Tibial nerve (tissue), 4 donors: ENCODE data around the gene TESMIN. TPM values are rescaled to one million over a fixed set of nuclear protein-coding genes. Genes with fewer than 3 reads are reported as not detected.

Experiments used
- DNase-seq, 2 donors: peaks; one replicate each; pipeline ENCODE4 v3.0.0-alpha.2; 2019; ENCODE audit warnings: low spot score in 2 of 2
- H3K27ac ChIP-seq, 4 donors: fragments of 200-600 bp; sonication (generic) in 3 of 4; one replicate each; pipeline ENCODE4 v1.5.1; 2017 to 2019; ENCODE audit warnings: mild to moderate bottlenecking in 1 of 4
- H3K27me3 ChIP-seq, 2 donors: fragments of 200-600 bp; sonication (generic) in 1 of 2; one replicate each; pipeline versions ENCODE4 v1.5.1 to v1.6.0; 2017 to 2019
- H3K36me3 ChIP-seq, 3 donors: fragments of 200-600 bp; sonication (generic); one replicate each; pipeline ENCODE4 v1.5.1; 2018 to 2019
- H3K4me1 ChIP-seq, 4 donors: fragments of 200-600 bp; sonication (generic) in 3 of 4; one replicate each; pipeline ENCODE4 v1.5.1; 2017 to 2019
- H3K4me3 ChIP-seq, 4 donors: fragments of 200-600 bp; sonication (generic) in 3 of 4; one replicate each; pipeline ENCODE4 v1.5.1; 2017 to 2019; ENCODE audit warnings: mild to moderate bottlenecking in 1 of 4, moderate library complexity in 1 of 4
- H3K9me3 ChIP-seq, 4 donors: fragments of 200-600 bp; sonication (generic) in 3 of 4; one replicate each; pipeline ENCODE4 v1.5.1; 2017 to 2019
- EP300 ChIP-seq, 2 donors: sonication (generic); formaldehyde crosslinking; IDR thresholded peaks; one replicate each; pipeline ENCODE4 v1.6.1; 2017; ENCODE audit warnings: antibody characterized with exemption in 2 of 2, mild to moderate bottlenecking in 1 of 2
- POLR2A ChIP-seq, 2 donors: fragments of 450-650 bp; IDR thresholded peaks; one replicate each; pipeline ENCODE4 v1.6.1; 2017; ENCODE audit warnings: antibody characterized with exemption in 2 of 2, mild to moderate bottlenecking in 2 of 2, moderate library complexity in 2 of 2
- WGBS, 2 donors: methylation state at CpG; one replicate each; pipeline ENCODE4 v1.1.5; 2018; 5-methylcytosine and 5-hydroxymethylcytosine counted together
- total RNA-seq, 4 donors: library from RNA; depleted of rRNA; stranded (reverse); fragments of >200 nt; gene quantifications; one replicate each; pipeline ENCODE4 v1.1.0, GENCODE V29; 2016
- TF ChIP-seq, protein P1 (sequence below), 5 experiments: fragments of 200-600 bp in 3 of 5; fragments of 450-650 bp in 2 of 5; sonication (generic) in 3 of 5; IDR thresholded peaks; one replicate each; pipeline ENCODE4 v1.5.1; 2016 to 2019; ENCODE audit warnings: antibody characterized with exemption in 5 of 5, mild to moderate bottlenecking in 3 of 5, moderate library complexity in 2 of 5

The TESMIN gene
- total RNA-seq, 4 donors from 2014 or later, result 0.42 TPM; not detected in 3

DNA sequence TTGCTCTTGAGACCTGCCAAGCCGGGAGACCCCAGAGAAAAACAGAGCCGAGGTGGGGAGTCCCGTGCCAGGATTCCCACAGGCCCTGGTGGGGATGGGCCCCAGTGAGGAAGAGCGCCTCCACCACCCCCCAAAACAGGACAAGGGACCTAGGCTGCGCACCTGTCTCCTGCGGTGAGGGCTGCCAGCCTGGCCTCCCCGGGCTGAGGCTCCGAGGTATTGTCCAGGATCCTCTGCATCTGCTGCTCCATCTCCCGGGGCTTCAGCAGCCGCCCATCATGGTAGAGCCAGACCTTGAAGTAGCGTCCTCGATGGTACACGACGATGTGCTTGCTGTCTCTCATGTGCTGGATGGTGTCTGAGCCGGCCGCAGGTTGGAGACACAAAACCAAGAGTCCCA lies 33.3 kb upstream of the TESMIN start:
- Histone ChIP-seq H3K4me3 (no peak overlapping the region), H3K36me3 (peaks cover 0 to 96% (median 15%) of the 10 kb centered on the region in 3 donors), H3K4me1 (no peaks in the 10 kb centered on the region), H3K27me3 (no peaks in the 10 kb centered on the region), H3K27ac (no peak overlapping the region), H3K9me3 (no peaks in the 10 kb centered on the region)
- TF ChIP-seq, protein P1, sequence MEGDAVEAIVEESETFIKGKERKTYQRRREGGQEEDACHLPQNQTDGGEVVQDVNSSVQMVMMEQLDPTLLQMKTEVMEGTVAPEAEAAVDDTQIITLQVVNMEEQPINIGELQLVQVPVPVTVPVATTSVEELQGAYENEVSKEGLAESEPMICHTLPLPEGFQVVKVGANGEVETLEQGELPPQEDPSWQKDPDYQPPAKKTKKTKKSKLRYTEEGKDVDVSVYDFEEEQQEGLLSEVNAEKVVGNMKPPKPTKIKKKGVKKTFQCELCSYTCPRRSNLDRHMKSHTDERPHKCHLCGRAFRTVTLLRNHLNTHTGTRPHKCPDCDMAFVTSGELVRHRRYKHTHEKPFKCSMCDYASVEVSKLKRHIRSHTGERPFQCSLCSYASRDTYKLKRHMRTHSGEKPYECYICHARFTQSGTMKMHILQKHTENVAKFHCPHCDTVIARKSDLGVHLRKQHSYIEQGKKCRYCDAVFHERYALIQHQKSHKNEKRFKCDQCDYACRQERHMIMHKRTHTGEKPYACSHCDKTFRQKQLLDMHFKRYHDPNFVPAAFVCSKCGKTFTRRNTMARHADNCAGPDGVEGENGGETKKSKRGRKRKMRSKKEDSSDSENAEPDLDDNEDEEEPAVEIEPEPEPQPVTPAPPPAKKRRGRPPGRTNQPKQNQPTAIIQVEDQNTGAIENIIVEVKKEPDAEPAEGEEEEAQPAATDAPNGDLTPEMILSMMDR (IDR thresholded peaks at IDR 0.05), result no peak
- TF ChIP-seq EP300 (IDR thresholded peaks at IDR 0.05) (no peak), POLR2A (IDR thresholded peaks at IDR 0.05) (no peak)
- WGBS, 2 donors, result 88 to 93% methylated on average over 16 of the region's 16 CpGs
- no peak for DNase-seq

DNA sequence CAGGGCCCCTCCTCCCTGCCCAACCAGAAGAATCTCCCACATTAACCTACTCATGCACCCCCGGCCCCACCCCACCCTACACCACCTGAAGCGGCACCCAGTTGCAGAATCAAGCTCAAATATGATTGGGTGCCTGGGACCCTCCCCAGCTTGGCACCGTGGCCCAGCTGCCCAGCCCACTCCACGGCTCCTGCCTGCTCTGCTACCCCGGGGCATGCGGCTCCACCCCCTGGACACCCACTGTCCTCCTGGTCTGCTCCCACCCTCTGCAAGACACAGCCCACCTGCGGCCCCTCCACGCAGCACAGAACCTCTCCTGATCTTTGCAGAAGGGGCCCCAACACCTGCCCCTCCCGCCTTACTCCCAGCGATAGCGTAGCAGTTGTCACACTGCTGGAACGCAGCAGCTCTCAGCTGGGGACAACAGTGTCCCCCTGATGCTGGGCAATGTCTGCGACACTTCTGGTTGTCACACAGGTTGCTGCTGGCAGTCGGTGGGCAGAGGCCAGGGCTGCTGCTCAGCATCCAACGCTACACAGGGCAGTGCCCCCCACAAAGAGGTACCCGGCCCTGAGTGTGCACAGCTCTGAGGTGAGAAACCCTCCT lies 32.0 kb upstream of the TESMIN start:
- no peak for DNase-seq
- TF ChIP-seq POLR2A (IDR thresholded peaks at IDR 0.05), result no peak
- TF ChIP-seq EP300 (IDR thresholded peaks at IDR 0.05), result no peak
- TF ChIP-seq, protein P1 (IDR thresholded peaks at IDR 0.05), result no peak
- 92 to 93% methylated on average over 10 to 16 of the region's 16 CpGs for WGBS, 2 donors
- no peak overlapping the region for H3K27ac ChIP-seq
- H3K9me3 ChIP-seq, result no peaks in the 10 kb centered on the region
- H3K36me3 ChIP-seq, result peaks cover 0 to 99% (median 17%) of the 10 kb centered on the region in 3 donors
- H3K27me3 ChIP-seq, result no peaks in the 10 kb centered on the region
- H3K4me3 ChIP-seq, result no peak overlapping the region
- H3K4me1 ChIP-seq, result no peaks in the 10 kb centered on the region

DNA sequence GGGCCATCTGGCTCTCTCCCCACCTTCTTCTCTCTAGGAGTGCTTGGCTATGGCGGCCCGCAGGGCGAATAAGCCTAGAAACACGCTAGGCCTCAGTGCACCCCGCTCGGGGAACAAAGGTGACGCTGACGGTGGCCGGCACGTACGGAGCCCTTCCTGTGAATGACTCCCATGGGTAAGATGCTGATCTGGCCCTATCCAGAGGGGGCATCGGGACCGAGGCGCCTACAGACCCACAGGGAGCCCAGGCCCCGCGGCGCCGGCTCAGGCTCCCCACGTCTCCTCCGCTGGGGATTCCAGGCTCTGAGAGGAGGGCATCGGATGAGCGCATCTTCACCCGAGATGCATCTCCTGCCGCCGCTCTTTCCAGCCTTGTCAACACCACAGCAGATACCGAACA lies 31.4 kb upstream of the TESMIN start:
- Histone ChIP-seq H3K4me3 (no peak overlapping the region), H3K27ac (no peak overlapping the region), H3K9me3 (no peaks in the 10 kb centered on the region), H3K36me3 (peaks cover 0 to 99% (median 22%) of the 10 kb centered on the region in 3 donors), H3K4me1 (no peaks in the 10 kb centered on the region), H3K27me3 (no peaks in the 10 kb centered on the region)
- 93 to 95% methylated on average over 26 of the region's 26 CpGs for WGBS, 2 donors
- TF ChIP-seq POLR2A (IDR thresholded peaks at IDR 0.05), result no peak
- TF ChIP-seq, protein P1 (IDR thresholded peaks at IDR 0.05), result no peak
- TF ChIP-seq EP300 (IDR thresholded peaks at IDR 0.05), result no peak
- DNase-seq, result no peak

DNA sequence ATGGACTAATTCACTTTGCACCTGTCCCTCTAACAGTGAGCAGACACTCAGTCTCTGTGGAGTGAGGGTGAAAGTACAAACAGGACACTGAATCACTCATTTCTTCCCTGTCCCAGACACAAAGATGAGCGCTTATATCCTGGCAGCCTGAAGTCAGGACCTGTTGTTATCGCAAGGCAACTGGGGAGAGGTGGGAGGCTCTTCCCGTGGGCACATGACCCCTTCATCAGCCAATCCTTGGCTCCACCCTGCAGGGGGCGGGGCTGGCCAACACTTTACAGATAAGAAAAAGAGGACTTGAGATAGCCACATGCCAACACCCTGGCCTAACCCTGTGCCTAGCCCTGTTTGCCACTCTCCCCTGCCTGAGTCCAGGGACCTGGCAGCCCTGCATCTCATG lies 29.5 kb upstream of the TESMIN start:
- no peak for DNase-seq
- WGBS, 2 donors, result 45 to 68% methylated on average over 4 of the region's 4 CpGs
- Histone ChIP-seq H3K4me3 (no peak overlapping the region), H3K36me3 (peaks cover 0 to 99% (median 34%) of the 10 kb centered on the region in 3 donors), H3K4me1 (no peaks in the 10 kb centered on the region), H3K9me3 (no peaks in the 10 kb centered on the region), H3K27me3 (no peaks in the 10 kb centered on the region), H3K27ac (no peak overlapping the region)
- TF ChIP-seq, protein P1 (IDR thresholded peaks at IDR 0.05), result no peak
- TF ChIP-seq EP300 (IDR thresholded peaks at IDR 0.05) (no peak), POLR2A (IDR thresholded peaks at IDR 0.05) (no peak)

DNA sequence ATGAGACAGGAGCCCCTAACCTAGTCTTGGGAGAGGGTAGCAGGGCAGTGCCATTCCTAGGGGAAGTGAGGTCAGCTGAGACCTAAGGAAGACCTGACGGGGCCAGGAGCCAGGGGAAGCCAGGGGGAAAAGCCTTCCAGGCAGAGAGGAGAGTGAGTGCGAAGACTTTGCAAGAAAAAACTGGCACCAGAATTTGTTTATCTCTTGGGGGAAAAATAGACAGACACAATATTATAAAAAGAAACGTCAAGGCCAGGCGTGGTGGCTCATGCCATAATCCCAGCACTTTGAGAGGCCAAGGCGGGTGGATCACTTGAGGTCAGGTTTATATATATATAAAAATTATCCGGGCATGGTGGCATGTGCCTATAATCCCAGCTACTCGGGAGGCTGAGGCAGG lies 26.9 kb upstream of the TESMIN start:
- 80 to 82% methylated on average over 7 of the region's 7 CpGs for WGBS, 2 donors
- Histone ChIP-seq H3K27ac (no peak overlapping the region), H3K4me1 (peaks cover 0 to 3% (median 0%) of the 10 kb centered on the region in 4 donors), H3K36me3 (peaks cover 3 to 100% (median 27%) of the 10 kb centered on the region in 3 donors), H3K27me3 (no peaks in the 10 kb centered on the region), H3K9me3 (no peaks in the 10 kb centered on the region), H3K4me3 (no peak overlapping the region)
- no peak for DNase-seq
- no peak for TF ChIP-seq EP300 (IDR thresholded peaks at IDR 0.05)
- TF ChIP-seq, protein P1 (IDR thresholded peaks at IDR 0.05), result no peak
- TF ChIP-seq POLR2A (IDR thresholded peaks at IDR 0.05), result no peak
